ENCODE measurements around the gene KDM5B.
"Not testable (repeated sequence)": the region's sequence is repeated elsewhere in the genome, so short reads cannot be mapped to it uniquely, and the experiment has no call there.

KDM5B gene

DNA sequence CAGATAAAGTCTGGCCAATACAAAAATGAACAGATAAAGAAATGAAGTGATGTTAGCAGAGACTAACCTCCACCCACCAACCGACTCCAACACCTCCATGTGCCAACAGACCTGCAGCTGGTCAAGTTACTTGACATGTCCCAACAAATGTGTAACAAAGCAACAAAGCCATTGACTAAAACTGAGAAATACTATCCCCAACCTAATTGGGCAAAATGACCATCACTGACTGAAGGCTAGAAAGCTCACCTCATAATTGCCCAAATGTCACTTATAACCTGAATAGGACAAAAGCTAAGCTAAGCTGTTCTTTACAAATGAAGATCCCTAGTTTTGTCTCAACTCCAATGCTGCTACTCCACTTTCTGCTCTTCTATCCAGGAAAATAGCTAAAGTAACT lies 7.5 kb downstream of the KDM5B start:
- TF ChIP-seq, protein P1, sequence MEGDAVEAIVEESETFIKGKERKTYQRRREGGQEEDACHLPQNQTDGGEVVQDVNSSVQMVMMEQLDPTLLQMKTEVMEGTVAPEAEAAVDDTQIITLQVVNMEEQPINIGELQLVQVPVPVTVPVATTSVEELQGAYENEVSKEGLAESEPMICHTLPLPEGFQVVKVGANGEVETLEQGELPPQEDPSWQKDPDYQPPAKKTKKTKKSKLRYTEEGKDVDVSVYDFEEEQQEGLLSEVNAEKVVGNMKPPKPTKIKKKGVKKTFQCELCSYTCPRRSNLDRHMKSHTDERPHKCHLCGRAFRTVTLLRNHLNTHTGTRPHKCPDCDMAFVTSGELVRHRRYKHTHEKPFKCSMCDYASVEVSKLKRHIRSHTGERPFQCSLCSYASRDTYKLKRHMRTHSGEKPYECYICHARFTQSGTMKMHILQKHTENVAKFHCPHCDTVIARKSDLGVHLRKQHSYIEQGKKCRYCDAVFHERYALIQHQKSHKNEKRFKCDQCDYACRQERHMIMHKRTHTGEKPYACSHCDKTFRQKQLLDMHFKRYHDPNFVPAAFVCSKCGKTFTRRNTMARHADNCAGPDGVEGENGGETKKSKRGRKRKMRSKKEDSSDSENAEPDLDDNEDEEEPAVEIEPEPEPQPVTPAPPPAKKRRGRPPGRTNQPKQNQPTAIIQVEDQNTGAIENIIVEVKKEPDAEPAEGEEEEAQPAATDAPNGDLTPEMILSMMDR (conservative IDR thresholded peaks at IDR 0.05; ENCODE audit: low read depth, low read length), result no peak
- no peak overlapping the region for H3K4me3 ChIP-seq (ENCODE audit: low read length)
- no peak for DNase-seq (ENCODE audit: low read depth)

DNA sequence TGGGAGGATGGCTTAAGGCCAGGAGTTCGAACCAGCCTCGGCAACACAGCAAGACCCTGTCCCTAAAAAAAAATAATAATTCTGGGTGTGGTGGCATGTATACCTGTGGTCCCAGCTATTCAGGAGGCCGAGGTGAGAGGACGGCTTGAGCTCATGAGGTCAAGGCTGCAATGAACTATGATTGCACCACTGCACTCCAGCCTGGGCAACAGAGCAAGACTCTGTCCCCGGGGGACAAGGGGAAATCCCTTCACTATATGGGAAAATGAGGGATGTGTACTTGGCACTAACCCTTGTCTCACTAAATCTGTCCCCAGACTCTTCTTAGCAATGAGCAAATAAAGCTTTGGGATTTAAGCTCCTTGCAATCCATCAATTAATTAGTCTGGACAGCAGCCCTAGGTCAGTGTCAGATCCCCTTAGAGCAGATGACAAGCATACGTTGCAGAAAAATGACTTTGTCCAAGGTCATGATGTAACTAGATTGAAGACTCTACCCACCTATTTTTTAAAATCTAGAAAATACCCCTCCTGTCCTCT lies 9.4 kb downstream of the KDM5B start:
- H3K4me3 ChIP-seq (ENCODE audit: low read length), result no peak overlapping the region
- DNase-seq (ENCODE audit: low read depth), result no peak
- TF ChIP-seq, protein P1 (conservative IDR thresholded peaks at IDR 0.05; ENCODE audit: low read depth, low read length), result no peak

DNA sequence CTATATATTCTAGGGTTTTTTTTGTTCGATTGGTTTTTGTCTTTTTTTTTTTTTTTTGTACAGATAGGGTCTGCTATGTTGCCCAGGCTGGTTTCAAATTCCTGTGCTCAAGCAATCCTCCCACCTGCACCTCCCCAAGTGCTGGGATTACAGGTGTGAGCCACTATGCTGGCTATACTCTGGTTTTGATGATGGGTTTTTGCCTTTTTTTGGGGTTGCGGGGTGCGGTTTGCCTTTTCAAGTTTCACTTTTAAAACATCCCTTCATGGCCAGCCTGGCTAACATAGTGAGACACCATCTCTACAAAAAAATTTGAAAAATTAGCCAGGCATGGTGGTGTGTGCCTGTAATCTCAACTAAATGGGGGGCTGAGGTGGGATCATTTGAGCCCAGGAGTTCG lies 10.0 kb downstream of the KDM5B start:
- TF ChIP-seq, protein P1 (conservative IDR thresholded peaks at IDR 0.05; ENCODE audit: low read depth, low read length), result no peak
- DNase-seq (ENCODE audit: low read depth), result no peak
- no peak overlapping the region for H3K4me3 ChIP-seq (ENCODE audit: low read length)

DNA sequence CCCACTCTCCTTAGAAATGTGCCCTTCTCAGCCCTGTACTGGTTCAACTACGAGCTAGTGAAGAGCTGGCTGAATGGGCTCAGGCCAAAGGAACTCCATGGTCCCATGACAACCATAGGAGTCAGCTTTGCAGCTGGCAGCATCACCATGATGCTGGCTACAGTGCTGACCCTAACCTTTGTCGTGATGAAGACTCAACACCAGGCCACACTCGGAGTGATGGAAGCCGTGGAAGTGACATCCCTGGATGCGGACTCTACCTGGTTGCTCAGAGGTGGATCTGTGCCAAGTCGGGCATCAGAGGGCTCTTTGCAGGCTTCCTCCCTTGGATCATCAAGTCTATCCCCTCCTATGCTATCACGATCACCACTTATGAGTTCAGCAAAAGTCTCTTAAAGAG lies 11.6 kb downstream of the KDM5B start:
- TF ChIP-seq, protein P1 (conservative IDR thresholded peaks at IDR 0.05; ENCODE audit: low read depth, low read length), result no peak
- DNase-seq (ENCODE audit: low read depth), result no peak
- no peak overlapping the region for H3K4me3 ChIP-seq (ENCODE audit: low read length)

DNA sequence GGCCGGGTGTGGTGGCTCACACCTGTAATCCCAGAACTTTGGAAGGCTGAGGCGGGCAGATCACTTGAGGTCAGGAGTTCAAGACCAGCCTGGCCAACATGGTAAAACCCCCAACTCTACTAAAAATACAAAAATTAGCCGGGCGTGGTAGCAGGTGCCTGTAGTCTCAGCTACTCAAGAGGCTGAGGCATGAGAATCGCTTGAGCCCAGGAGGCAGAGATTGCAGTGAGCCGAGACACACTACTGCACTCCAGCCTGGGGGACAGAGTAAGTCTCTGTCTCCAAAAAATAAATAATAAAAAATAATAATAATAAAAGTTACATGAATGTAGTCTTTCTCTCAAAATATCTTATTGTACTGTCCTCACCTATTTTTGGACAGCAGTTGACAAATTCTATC lies 13.3 kb downstream of the KDM5B start:
- not testable (repeated sequence) for DNase-seq (ENCODE audit: low read depth); H3K4me3 ChIP-seq (ENCODE audit: low read length)

DNA sequence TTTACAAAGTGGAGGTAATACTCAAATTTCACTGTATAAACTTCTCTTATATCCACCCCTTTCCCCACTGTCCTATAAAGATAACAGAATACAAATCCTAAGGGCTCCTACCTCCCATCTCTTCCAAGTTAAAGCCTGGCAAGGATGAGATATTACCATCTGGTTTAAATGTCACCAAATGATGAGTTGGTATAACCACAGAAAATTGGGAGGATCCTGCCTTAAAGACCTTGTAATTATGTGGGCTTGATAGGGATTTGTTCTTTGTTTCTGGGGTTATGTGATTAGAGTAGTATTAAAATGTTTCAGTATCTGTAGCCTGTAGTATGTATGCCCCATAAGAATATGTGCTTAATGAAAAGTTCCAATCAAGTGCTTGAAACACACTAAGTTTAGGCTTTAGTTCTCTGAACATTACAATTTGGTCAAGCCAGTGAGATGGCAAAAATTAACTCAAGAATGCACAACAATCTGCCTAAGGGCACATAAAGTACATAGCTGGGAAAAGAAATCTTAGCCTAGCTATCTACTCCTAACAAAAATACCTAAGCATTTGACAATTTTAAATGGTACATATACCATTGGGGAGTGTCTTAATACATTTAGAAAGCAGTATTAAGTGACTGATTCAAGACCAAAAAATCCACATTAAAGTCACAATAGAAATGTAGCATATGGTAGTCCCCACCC lies 14.0 kb downstream of the KDM5B start:
- no peak for DNase-seq (ENCODE audit: low read depth)
- H3K4me3 ChIP-seq (ENCODE audit: low read length), result no peak overlapping the region
- TF ChIP-seq, protein P1 (conservative IDR thresholded peaks at IDR 0.05; ENCODE audit: low read depth, low read length), result no peak

DNA sequence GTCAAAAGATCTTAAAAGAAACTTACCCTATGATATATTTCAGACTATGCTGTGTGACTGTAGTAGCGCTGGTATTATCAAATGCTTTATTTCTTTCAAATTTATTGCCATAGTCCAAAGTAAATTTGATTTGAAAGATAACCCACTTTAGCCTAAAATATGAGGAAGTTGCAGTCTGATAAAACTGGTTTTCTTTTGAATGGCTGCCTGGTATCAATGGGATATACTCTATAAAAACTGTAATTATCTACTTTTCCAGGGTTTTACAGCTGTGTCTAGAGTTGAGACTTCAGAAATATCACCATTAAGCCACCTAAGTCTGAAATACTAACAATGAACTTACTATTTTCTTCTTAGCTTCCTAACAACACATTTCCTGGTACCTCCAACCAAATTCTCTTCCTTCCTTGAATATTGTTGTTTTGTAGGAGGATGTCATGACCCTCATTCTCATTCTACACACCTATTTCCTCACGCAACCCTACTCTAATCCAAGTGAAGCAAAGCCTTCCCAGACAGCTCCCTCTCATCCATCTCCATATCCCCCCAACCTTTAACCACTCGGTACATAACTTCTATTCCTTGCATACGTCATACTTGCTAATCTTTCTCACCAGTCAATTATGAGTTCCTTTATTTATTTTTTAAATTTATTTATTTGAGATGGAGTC lies 17.0 kb downstream of the KDM5B start:
- no peak for DNase-seq (ENCODE audit: low read depth)
- TF ChIP-seq, protein P1 (conservative IDR thresholded peaks at IDR 0.05; ENCODE audit: low read depth, low read length), result no peak
- H3K4me3 ChIP-seq (ENCODE audit: low read length), result no peak overlapping the region

All from retinal pigment epithelial cell (primary cell).